ENCODE results near the gene CACNA2D4.

Gene CACNA2D4

DNA sequence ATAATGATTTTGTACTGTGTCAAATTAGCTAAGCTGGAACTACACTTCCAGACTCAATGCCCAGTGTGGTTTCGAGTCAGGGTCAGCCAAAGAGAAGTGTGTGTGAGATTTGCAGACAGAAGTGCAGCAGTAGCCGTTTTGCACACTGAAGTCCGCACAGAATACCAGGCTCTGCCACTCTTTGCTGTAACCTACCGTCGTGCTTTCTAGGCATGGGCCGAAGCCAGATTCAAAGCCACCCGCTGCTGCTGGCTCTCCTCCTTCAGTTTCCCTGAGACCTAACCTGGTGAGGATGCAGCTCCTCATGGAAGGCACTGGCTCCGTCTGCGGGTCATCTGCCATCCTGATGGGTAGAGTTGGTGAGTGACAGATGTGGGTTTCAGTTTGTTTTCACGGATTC, 49.3 kb downstream of the CACNA2D4 start:
- H3K27me3 ChIP-seq (ENCODE audit: insufficient read depth, low read depth) = no peaks in the 10 kb centered on the region

DNA sequence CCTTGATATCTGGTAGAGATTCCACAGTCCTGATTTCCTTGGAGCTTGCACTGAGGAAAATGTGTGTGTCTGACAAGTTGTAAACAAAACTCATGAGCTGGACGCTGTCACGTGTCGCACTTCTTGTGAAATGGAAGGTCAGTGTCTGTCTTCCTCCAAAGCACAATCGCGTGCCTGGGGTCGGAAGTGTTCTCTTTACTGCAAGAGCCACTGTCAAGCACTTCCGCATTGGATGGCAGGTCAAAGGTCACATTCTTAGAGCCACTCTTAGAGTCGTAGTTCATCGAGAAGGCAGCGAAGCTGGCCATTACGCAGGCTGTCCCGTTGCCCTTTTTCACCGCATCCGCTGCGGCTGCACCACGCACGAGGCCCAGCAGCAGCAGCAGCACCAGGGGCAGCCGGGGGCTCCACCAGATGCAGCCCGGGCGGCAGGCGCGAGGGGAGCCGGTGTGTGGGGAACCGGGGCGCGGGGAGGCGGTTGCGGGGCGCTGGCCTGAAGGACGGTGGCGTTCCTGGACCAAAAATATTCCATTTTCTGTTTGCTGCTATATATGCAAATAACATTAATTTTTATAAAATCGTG, 53.1 kb downstream of the CACNA2D4 start:
- H3K36me3 ChIP-seq (ENCODE audit: insufficient read depth) = no peaks in the 10 kb centered on the region
- H2AFZ ChIP-seq (ENCODE audit: low read depth) = no peak overlapping the region
- TF ChIP-seq, protein P1, sequence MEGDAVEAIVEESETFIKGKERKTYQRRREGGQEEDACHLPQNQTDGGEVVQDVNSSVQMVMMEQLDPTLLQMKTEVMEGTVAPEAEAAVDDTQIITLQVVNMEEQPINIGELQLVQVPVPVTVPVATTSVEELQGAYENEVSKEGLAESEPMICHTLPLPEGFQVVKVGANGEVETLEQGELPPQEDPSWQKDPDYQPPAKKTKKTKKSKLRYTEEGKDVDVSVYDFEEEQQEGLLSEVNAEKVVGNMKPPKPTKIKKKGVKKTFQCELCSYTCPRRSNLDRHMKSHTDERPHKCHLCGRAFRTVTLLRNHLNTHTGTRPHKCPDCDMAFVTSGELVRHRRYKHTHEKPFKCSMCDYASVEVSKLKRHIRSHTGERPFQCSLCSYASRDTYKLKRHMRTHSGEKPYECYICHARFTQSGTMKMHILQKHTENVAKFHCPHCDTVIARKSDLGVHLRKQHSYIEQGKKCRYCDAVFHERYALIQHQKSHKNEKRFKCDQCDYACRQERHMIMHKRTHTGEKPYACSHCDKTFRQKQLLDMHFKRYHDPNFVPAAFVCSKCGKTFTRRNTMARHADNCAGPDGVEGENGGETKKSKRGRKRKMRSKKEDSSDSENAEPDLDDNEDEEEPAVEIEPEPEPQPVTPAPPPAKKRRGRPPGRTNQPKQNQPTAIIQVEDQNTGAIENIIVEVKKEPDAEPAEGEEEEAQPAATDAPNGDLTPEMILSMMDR (conservative IDR thresholded peaks at IDR 0.05; ENCODE audit: low read depth, low read length) = no peak
- no peaks in the 10 kb centered on the region for H3K27me3 ChIP-seq (ENCODE audit: insufficient read depth, low read depth)
- H3K4me3 ChIP-seq (IDR thresholded peaks at IDR 0.05; ENCODE audit: insufficient read depth, low read depth, low read length) = no peak overlapping the region
- no peak overlapping the region for H3K9ac ChIP-seq
- no peaks in the 10 kb centered on the region for H3K79me2 ChIP-seq (ENCODE audit: insufficient read depth, low read depth)
- no peak overlapping the region for H3K27ac ChIP-seq
- H3K4me2 ChIP-seq = no peak overlapping the region
- H3K4me1 ChIP-seq (ENCODE audit: low read depth, poor library complexity, severe bottlenecking) = no peaks in the 10 kb centered on the region
- no peaks in the 10 kb centered on the region for H4K20me1 ChIP-seq (ENCODE audit: insufficient read depth)

More for the DNA sequence above, 49.3 kb downstream of the CACNA2D4 start:
- Histone ChIP-seq H3K4me2 (no peak overlapping the region), H4K20me1 (ENCODE audit: insufficient read depth) (no peaks in the 10 kb centered on the region), H2AFZ (ENCODE audit: low read depth) (no peak overlapping the region), H3K27ac (no peak overlapping the region), H3K4me3 (IDR thresholded peaks at IDR 0.05; ENCODE audit: insufficient read depth, low read depth, low read length) (no peak overlapping the region), H3K4me1 (ENCODE audit: low read depth, poor library complexity, severe bottlenecking) (no peaks in the 10 kb centered on the region), H3K36me3 (ENCODE audit: insufficient read depth) (no peaks in the 10 kb centered on the region), H3K9ac (no peak overlapping the region), H3K79me2 (ENCODE audit: insufficient read depth, low read depth) (no peaks in the 10 kb centered on the region)
- TF ChIP-seq, protein P1 (conservative IDR thresholded peaks at IDR 0.05; ENCODE audit: low read depth, low read length) = no peak

DNA sequence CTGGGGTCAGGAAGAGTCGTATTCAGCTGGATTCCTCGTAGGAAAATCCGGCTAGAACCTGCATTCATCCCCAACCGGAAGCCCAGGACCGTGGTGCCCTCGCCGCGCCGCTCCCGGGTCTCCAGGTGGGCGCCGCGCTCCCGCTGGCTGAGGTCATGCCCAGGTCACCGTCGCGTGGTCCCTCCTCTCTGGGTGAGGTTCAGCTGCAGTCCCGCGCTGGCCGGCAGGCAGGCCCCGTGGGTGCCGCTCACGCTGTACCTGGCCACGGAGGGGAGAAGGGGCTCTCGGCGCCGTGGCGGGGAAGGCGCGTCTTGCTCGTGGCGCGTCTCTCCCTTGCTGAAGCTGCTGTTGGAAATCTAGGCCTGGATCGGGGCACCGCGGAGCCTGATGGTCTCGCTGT, 53.6 kb downstream of the CACNA2D4 start:
- no peaks in the 10 kb centered on the region for H4K20me1 ChIP-seq (ENCODE audit: insufficient read depth)
- no peak overlapping the region for H3K9ac ChIP-seq
- no peak overlapping the region for H3K4me2 ChIP-seq
- TF ChIP-seq, protein P1 (conservative IDR thresholded peaks at IDR 0.05; ENCODE audit: low read depth, low read length) = no peak
- H3K4me3 ChIP-seq (IDR thresholded peaks at IDR 0.05; ENCODE audit: insufficient read depth, low read depth, low read length) = no peak overlapping the region
- H2AFZ ChIP-seq (ENCODE audit: low read depth) = no peak overlapping the region
- H3K36me3 ChIP-seq (ENCODE audit: insufficient read depth) = no peaks in the 10 kb centered on the region
- H3K79me2 ChIP-seq (ENCODE audit: insufficient read depth, low read depth) = no peaks in the 10 kb centered on the region
- H3K4me1 ChIP-seq (ENCODE audit: low read depth, poor library complexity, severe bottlenecking) = no peaks in the 10 kb centered on the region
- H3K27me3 ChIP-seq (ENCODE audit: insufficient read depth, low read depth) = no peaks in the 10 kb centered on the region
- no peak overlapping the region for H3K27ac ChIP-seq

DNA sequence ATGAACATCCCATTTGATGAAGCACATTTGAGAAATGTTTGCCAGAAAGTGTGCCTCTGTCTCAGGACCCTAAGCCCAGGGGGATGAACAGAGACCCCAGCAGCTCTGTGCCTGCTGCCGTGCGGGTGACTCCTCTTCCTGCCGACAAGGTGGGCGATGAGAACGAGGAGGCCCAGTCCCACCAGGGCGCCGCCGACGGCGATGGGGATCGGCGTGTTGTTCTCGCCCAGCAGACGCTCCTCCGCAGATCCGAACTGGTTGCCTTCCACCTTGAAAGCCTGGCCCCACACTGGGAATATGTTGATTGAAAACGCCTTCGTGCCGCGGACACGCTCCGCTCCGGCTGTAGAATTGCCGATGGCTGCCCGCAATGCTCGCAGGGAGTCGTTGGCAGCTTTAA, 54.0 kb downstream of the CACNA2D4 start:
- no peaks in the 10 kb centered on the region for H3K79me2 ChIP-seq (ENCODE audit: insufficient read depth, low read depth)
- no peaks in the 10 kb centered on the region for H3K36me3 ChIP-seq (ENCODE audit: insufficient read depth)
- TF ChIP-seq, protein P1 (conservative IDR thresholded peaks at IDR 0.05; ENCODE audit: low read depth, low read length) = no peak

More for the DNA sequence above, 54.0 kb downstream of the CACNA2D4 start:
- H3K4me3 ChIP-seq (IDR thresholded peaks at IDR 0.05; ENCODE audit: insufficient read depth, low read depth, low read length) = no peak overlapping the region
- no peak overlapping the region for H3K4me2 ChIP-seq
- no peaks in the 10 kb centered on the region for H4K20me1 ChIP-seq (ENCODE audit: insufficient read depth)
- no peak overlapping the region for H3K9ac ChIP-seq
- H3K27me3 ChIP-seq (ENCODE audit: insufficient read depth, low read depth) = no peaks in the 10 kb centered on the region
- H3K27ac ChIP-seq = no peak overlapping the region
- no peak overlapping the region for H2AFZ ChIP-seq (ENCODE audit: low read depth)
- H3K4me1 ChIP-seq (ENCODE audit: low read depth, poor library complexity, severe bottlenecking) = no peaks in the 10 kb centered on the region

Data from KMS-11 (cell line).